PC-3 (cell line): ENCODE measurements around the gene COMT.

Experiments
- EZH2phosphoT487 ChIP-seq: fragments of 300-600 bp; sonication (generic); IDR thresholded peaks from 2 replicates; pipeline ENCODE4 v1.6.1; 2018; ENCODE audit warnings: mild to moderate bottlenecking, antibody characterized with exemption, low read length, borderline replicate concordance
- TF ChIP-seq, protein P1 (sequence below): fragments of 300-600 bp; sonication (generic); conservative IDR thresholded peaks from 2 replicates; pipeline ENCODE4 v1.5.1; 2017; ENCODE audit warnings: antibody characterized with exemption, low read depth, mild to moderate bottlenecking, low read length

- TF ChIP-seq, protein P1, sequence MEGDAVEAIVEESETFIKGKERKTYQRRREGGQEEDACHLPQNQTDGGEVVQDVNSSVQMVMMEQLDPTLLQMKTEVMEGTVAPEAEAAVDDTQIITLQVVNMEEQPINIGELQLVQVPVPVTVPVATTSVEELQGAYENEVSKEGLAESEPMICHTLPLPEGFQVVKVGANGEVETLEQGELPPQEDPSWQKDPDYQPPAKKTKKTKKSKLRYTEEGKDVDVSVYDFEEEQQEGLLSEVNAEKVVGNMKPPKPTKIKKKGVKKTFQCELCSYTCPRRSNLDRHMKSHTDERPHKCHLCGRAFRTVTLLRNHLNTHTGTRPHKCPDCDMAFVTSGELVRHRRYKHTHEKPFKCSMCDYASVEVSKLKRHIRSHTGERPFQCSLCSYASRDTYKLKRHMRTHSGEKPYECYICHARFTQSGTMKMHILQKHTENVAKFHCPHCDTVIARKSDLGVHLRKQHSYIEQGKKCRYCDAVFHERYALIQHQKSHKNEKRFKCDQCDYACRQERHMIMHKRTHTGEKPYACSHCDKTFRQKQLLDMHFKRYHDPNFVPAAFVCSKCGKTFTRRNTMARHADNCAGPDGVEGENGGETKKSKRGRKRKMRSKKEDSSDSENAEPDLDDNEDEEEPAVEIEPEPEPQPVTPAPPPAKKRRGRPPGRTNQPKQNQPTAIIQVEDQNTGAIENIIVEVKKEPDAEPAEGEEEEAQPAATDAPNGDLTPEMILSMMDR, result no peak
- no peak for TF ChIP-seq EZH2phosphoT487
Observed at GRCh38 chr22:19980766-19981165, 39.2 kb downstream of the COMT start.
